HEK293 (cell line): ENCODE measurements around the gene MYO1E.

Experiments used
- ELK4 ChIP-seq: IDR thresholded peaks from 2 replicates; pipeline ENCODE4 v1.6.1; 2011; ENCODE audit warnings: mild to moderate bottlenecking, low read depth, low read length, borderline replicate concordance
- TF ChIP-seq, protein P1 (sequence below): fragments of 450-650 bp; formaldehyde crosslinking; IDR thresholded peaks from 2 replicates; pipeline ENCODE4 v1.5.1; 2016; ENCODE audit warnings: missing biosample characterization, missing genetic modification characterization

DNA sequence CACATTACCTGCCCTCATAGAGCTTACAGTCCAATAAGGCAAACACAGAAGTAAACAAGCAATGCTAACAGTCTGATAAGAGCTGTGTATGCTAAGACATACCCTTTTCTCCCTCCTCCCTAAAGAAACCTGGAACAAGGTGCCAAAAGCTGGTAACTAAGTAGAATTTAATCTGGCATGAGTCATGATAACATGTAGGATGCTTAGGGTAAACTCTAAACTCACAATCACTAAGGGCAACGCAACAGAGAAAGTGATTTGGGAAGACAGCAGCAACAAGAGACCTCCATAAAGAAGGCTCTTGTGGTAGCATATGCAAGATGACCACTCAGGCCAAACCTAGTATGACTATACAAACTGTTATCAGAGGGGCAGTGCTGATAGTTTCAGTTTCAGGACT, 55.5 kb downstream of the MYO1E start:
- TF ChIP-seq, protein P1, sequence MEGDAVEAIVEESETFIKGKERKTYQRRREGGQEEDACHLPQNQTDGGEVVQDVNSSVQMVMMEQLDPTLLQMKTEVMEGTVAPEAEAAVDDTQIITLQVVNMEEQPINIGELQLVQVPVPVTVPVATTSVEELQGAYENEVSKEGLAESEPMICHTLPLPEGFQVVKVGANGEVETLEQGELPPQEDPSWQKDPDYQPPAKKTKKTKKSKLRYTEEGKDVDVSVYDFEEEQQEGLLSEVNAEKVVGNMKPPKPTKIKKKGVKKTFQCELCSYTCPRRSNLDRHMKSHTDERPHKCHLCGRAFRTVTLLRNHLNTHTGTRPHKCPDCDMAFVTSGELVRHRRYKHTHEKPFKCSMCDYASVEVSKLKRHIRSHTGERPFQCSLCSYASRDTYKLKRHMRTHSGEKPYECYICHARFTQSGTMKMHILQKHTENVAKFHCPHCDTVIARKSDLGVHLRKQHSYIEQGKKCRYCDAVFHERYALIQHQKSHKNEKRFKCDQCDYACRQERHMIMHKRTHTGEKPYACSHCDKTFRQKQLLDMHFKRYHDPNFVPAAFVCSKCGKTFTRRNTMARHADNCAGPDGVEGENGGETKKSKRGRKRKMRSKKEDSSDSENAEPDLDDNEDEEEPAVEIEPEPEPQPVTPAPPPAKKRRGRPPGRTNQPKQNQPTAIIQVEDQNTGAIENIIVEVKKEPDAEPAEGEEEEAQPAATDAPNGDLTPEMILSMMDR, result no peak
- no peak for TF ChIP-seq ELK4
